K562 (cell line): ENCODE results near the gene BTBD10. TPM values are rescaled to one million over a fixed set of nuclear protein-coding genes. Genes with fewer than 3 reads are reported as not detected.

Source experiments
- ATAC-seq: fragments of 200-7000 bp; cut with Tn5 transposase; 3 replicates; pipeline ENCODE4 v1.9.1; 2020; ENCODE audit warnings: moderate library complexity
- BruUV-seq: library from RNA; stranded (reverse); fragments of 400-500 nt; replicated peaks from 2 replicates; lab custom pipeline; 2021; lab: Mats Ljungman, UMichigan
- CTCF ChIA-PET: fragments of 300-600 bp; formaldehyde crosslinking; extraction: SDS; loops from one replicate; lab custom pipeline; 2021; ENCODE audit warnings: low intra/inter-chr PET ratio; lab: Yijun Ruan, JAX
- POLR2A ChIA-PET: fragments of 300-600, 350-650 bp; sonication (Branson Sonifier 250); formaldehyde crosslinking; extraction: SDS; loops from one replicate; lab custom pipeline; 2021; ENCODE audit warnings: antibody characterized with exemption, inconsistent platforms; lab: Yijun Ruan, JAX
- DNase-seq, 4 experiments: peaks; one replicate each; pipeline versions ENCODE4 v3.0.0 to v3.0.0-alpha.2; 2011 to 2018; ENCODE audit warnings: low spot score in 3 of 4, mixed read lengths in 3 of 4; ENCODE audit errors: extremely low read depth in 1 of 4
- FAIRE-seq: peaks from 2 replicates; lab custom pipeline; 2011; peaks lifted over from hg19 to GRCh38; lab: Jason Lieb, UNC
- H2AFZ ChIP-seq: 2 replicates; pipeline ENCODE4 v1.6.0; 2011; ENCODE audit warnings: low read depth, low read length, control low read depth, inconsistent platforms
- H3K27ac ChIP-seq: fragments of 200-600 bp; 3 replicates; pipeline ENCODE4 v1.8.0; 2011; ENCODE audit warnings: low read depth, mild to moderate bottlenecking, control low read depth, inconsistent platforms, low read length, moderate library complexity, mixed read lengths; ENCODE audit errors: extremely low read depth
- H3K27me3 ChIP-seq, 2 experiments: fragments of 300-600 bp in 1 of 2; 2 replicates in 1 of 2; 3 replicates in 1 of 2; pipeline versions ENCODE4 v1.6.0 to v1.8.0; 2011; ENCODE audit warnings: inconsistent platforms in 2 of 2, low read length in 2 of 2, mild to moderate bottlenecking in 1 of 2, mixed read lengths in 1 of 2, moderate library complexity in 1 of 2; ENCODE audit not compliant: control insufficient read depth in 2 of 2, insufficient read depth in 2 of 2
- H3K36me3 ChIP-seq: fragments of 300-600 bp; 3 replicates; pipeline ENCODE4 v1.8.0; 2011; ENCODE audit warnings: mild to moderate bottlenecking, low read length, inconsistent platforms; ENCODE audit not compliant: control insufficient read depth, insufficient read depth
- H3K4me1 ChIP-seq, 2 experiments: fragments of 200-600 bp in 1 of 2; replicated peaks in 1 of 2; 2 replicates in 1 of 2; 3 replicates in 1 of 2; pipeline versions ENCODE4 v1.5.1 to v1.8.0; 2011; ENCODE audit warnings: inconsistent platforms in 2 of 2, low read length in 2 of 2, mild to moderate bottlenecking in 1 of 2, mixed read lengths in 1 of 2, moderate library complexity in 1 of 2; ENCODE audit not compliant: control insufficient read depth in 2 of 2, insufficient read depth in 2 of 2
- H3K4me2 ChIP-seq: 2 replicates; pipeline ENCODE4 v1.6.1; 2011; ENCODE audit warnings: low read length, control low read depth, inconsistent platforms, mixed read lengths; ENCODE audit not compliant: insufficient read depth
- H3K4me3 ChIP-seq: fragments of 200-600 bp; sonication (generic), shearing (Covaris generic); 2 replicates; pipeline ENCODE4 v1.5.1; 2016; ENCODE audit warnings: control low read depth, inconsistent platforms
- H3K79me2 ChIP-seq: fragments of 200-600 bp; 3 replicates; pipeline ENCODE4 v1.8.0; 2011; ENCODE audit warnings: low read length, inconsistent platforms; ENCODE audit not compliant: control insufficient read depth, insufficient read depth
- H3K9ac ChIP-seq, 2 experiments: 2 replicates each; pipeline versions ENCODE4 v1.6.0 to v1.6.1; 2011; ENCODE audit warnings: low read depth in 2 of 2, low read length in 2 of 2, control low read depth in 1 of 2, inconsistent platforms in 1 of 2, mild to moderate bottlenecking in 1 of 2, mixed read lengths in 1 of 2; ENCODE audit not compliant: insufficient read depth in 1 of 2
- H3K9me1 ChIP-seq: one replicate; pipeline ENCODE4 v1.6.0; 2011; ENCODE audit warnings: inconsistent platforms, mild to moderate bottlenecking, low read length, moderate library complexity; ENCODE audit not compliant: control insufficient read depth, insufficient read depth
- H3K9me3 ChIP-seq: replicated peaks from 2 replicates; pipeline ENCODE4 v1.5.1; 2011; ENCODE audit warnings: low read depth, low read length, inconsistent platforms; ENCODE audit not compliant: control insufficient read depth, insufficient read depth
- H4K20me1 ChIP-seq: replicated peaks from 2 replicates; pipeline ENCODE4 v1.6.1; 2011; ENCODE audit warnings: low read length, inconsistent platforms, mixed read lengths; ENCODE audit not compliant: control insufficient read depth, insufficient read depth
- ATF2 ChIP-seq: sonication (generic); formaldehyde crosslinking; IDR thresholded peaks from 2 replicates; pipeline ENCODE4 v1.8.1; 2022; ENCODE audit warnings: missing genetic modification reagents
- CTCFL ChIP-seq: IDR thresholded peaks from 2 replicates; pipeline ENCODE4 v1.6.1; 2011; ENCODE audit warnings: borderline replicate concordance, low read depth, mild to moderate bottlenecking, moderate library complexity, low read length; ENCODE audit not compliant: insufficient read depth, poor library complexity, severe bottlenecking
- GABPB1 ChIP-seq: sonication (generic); formaldehyde crosslinking; IDR thresholded peaks from 2 replicates; pipeline ENCODE4 v1.8.0; 2022; ENCODE audit warnings: mild to moderate bottlenecking, missing genetic modification reagents
- NEUROD1 ChIP-seq: fragments of 150-350 bp; IDR thresholded peaks from 2 replicates; pipeline ENCODE4 v1.6.1; 2014; ENCODE audit warnings: borderline replicate concordance, low read length, low read depth; ENCODE audit not compliant: partially characterized antibody
- NKRF ChIP-seq: fragments of 450-650 bp; IDR thresholded peaks from 2 replicates; pipeline ENCODE4 v1.6.1; 2016; ENCODE audit warnings: borderline replicate concordance
- THAP7 ChIP-seq: fragments of 250-450 bp; sonication (Bioruptor Pico); IDR thresholded peaks from 2 replicates; pipeline ENCODE4 v1.5.0; 2021
- YBX1 ChIP-seq: fragments of 450-650 bp; IDR thresholded peaks from 2 replicates; pipeline ENCODE4 v1.7.1; 2016; ENCODE audit warnings: mild to moderate bottlenecking
- WGBS: fragments of 100-300 bp; shearing (Covaris generic); methylation state at CpG from one replicate; pipeline ENCODE4 v1.1.6; 2016; ENCODE audit warnings: low coverage, mixed read lengths; ENCODE audit not compliant: insufficient coverage; ENCODE audit errors: missing lambda C conversion rate; 5-methylcytosine and 5-hydroxymethylcytosine counted together
- in situ Hi-C: fragments of 300-500 bp; cut with MboI; formaldehyde crosslinking; loops from 4 replicates; pipeline ENCODE4 v1.15.0; 2018; ENCODE audit warnings: inconsistent platforms, mixed read lengths
- intact Hi-C: fragments of 100-400 bp; cut with micrococcal nuclease; formaldehyde crosslinking; loops from 2 replicates; pipeline ENCODE4 v1.14.2; 2022
- polyA plus RNA-seq, 8 experiments: library from polyadenylated mRNA; depleted of rRNA in 4 of 8; stranded (reverse) in 5 of 8; unstranded in 3 of 8; fragments of >200 nt; fragmentation: Nextera tagmentation in 2 of 8; fragmentation: Illumina TruSeq in 1 of 8; extraction: Ambion mirVana in 2 of 8; extraction: Trizol in 1 of 8; gene quantifications; 2 replicates each; pipeline versions ENCODE4 v1.2.1 to v1.2.3, GENCODE V29; 2011 to 2014; ENCODE audit warnings: inconsistent platforms in 1 of 8, missing spikeins in 1 of 8
- total RNA-seq, 7 experiments: library from RNA; depleted of rRNA in 6 of 7; stranded (reverse); fragments of >200 nt in 6 of 7; fragmentation: Illumina TruSeq in 2 of 7; extraction: Trizol in 2 of 7; gene quantifications; 2 replicates each; pipeline versions ENCODE4 v1.2.1 to v1.2.3, GENCODE V29; 2011 to 2021; ENCODE audit warnings: low replicate concordance in 1 of 7

Gene BTBD10
- total and polyA plus RNA-seq, 9 of the 15 experiments (the other 6 are each of a cell fraction or from before 2014, with no cell fraction given), result 11.6 to 22.8 (median 16.3) TPM

GRCh38 chr11:13349581-13349980 is 113.4 kb downstream of the BTBD10 start:
- no TSS peak for BruUV-seq
- H3K9me1 ChIP-seq, result no peaks in the 10 kb centered on the region
- H3K4me3 ChIP-seq, result no peak overlapping the region
- H3K36me3 ChIP-seq, result no peaks in the 10 kb centered on the region
- no peaks in the 10 kb centered on the region for H4K20me1 ChIP-seq
- H3K9me3 ChIP-seq, result no peaks in the 10 kb centered on the region
- CTCF ChIA-PET, result no interaction called here
- no peak for TF ChIP-seq THAP7 (CRISPR knock-in tag)
- TF ChIP-seq, all 486 proteins: peak for 0
- no peaks in the 10 kb centered on the region for H3K79me2 ChIP-seq
- FAIRE-seq (no peak), ATAC-seq (no peak), DNase-seq (no peak)
- H2AFZ ChIP-seq, result no peak overlapping the region
- H3K4me2 ChIP-seq, result no peak overlapping the region
- POLR2A ChIA-PET, result interaction anchor here (0.5 to 1.5 kb wide), 3 partner anchors 10 to 319 kb away, joined by 3 to 5 read pairs (median 5); partner anchors contain the start of gene FAR1
- intact Hi-C loops, result no loop called here
- in situ Hi-C loops, result loop anchor here (10.0 kb wide), 2 partner anchors 145 to 435 kb away; no protein-coding TSS in a partner anchor
- H3K4me1 ChIP-seq, result 0 out of 5 replicates have a peak, but pooled peaks cover 0 to 3% of the 10 kb centered on the region in 2 experiments
- H3K27me3 ChIP-seq, result peaks cover 9 to 37% of the 10 kb centered on the region in 2 experiments; a peak in 4 of 5 replicates
- no peak overlapping the region for H3K27ac ChIP-seq
- 12% methylated on average over 6 of the region's 6 CpGs for WGBS
- no peak overlapping the region for H3K9ac ChIP-seq

GRCh38 chr11:13349046-13349445 is 114.0 kb downstream of the BTBD10 start:
- Histone ChIP-seq H3K4me2 (no peak overlapping the region), H3K4me3 (no peak overlapping the region), H3K9ac (no peak overlapping the region), H4K20me1 (no peaks in the 10 kb centered on the region), H3K36me3 (no peaks in the 10 kb centered on the region), H3K27me3 (peaks cover 9 to 37% of the 10 kb centered on the region in 2 experiments; a peak in 4 of 5 replicates), H3K4me1 (0 out of 5 replicates have a peak, but pooled peaks cover 0 to 3% of the 10 kb centered on the region in 2 experiments), H3K79me2 (no peaks in the 10 kb centered on the region), H2AFZ (no peak overlapping the region), H3K9me1 (no peaks in the 10 kb centered on the region), H3K27ac (no peak overlapping the region), H3K9me3 (no peaks in the 10 kb centered on the region)
- in situ Hi-C loops, result loop anchor here (10.0 kb wide), 2 partner anchors 144 to 434 kb away; no protein-coding TSS in a partner anchor
- DNase-seq (no peak), ATAC-seq (no peak), FAIRE-seq (no peak)
- intact Hi-C loops, result no loop called here
- ChIA-PET CTCF (no interaction called here), POLR2A (interaction anchor here (0.5 to 1.5 kb wide), 3 partner anchors 10 to 319 kb away, joined by 3 to 5 read pairs (median 5); partner anchors contain the start of gene FAR1)
- WGBS, result 3% methylated on average over 6 of the region's 6 CpGs
- BruUV-seq, result no TSS peak
- TF ChIP-seq CTCFL (no peak), ATF2 (CRISPR knock-in tag) (no peak), NEUROD1 (no peak), YBX1 (no peak), GABPB1 (CRISPR knock-in tag) (no peak), NKRF (no peak)
